ENCODE measurements around the gene UPF2. TPM values are rescaled to one million over a fixed set of nuclear protein-coding genes. Genes with fewer than 3 reads are reported as not detected.
"Not testable (repeated sequence)": the region's sequence is repeated elsewhere in the genome, so short reads cannot be mapped to it uniquely, and the experiment has no call there.

Gene UPF2
- total and polyA plus RNA-seq, 5 donors, result 8.8 to 21.0 (median 17.6) TPM

DNA sequence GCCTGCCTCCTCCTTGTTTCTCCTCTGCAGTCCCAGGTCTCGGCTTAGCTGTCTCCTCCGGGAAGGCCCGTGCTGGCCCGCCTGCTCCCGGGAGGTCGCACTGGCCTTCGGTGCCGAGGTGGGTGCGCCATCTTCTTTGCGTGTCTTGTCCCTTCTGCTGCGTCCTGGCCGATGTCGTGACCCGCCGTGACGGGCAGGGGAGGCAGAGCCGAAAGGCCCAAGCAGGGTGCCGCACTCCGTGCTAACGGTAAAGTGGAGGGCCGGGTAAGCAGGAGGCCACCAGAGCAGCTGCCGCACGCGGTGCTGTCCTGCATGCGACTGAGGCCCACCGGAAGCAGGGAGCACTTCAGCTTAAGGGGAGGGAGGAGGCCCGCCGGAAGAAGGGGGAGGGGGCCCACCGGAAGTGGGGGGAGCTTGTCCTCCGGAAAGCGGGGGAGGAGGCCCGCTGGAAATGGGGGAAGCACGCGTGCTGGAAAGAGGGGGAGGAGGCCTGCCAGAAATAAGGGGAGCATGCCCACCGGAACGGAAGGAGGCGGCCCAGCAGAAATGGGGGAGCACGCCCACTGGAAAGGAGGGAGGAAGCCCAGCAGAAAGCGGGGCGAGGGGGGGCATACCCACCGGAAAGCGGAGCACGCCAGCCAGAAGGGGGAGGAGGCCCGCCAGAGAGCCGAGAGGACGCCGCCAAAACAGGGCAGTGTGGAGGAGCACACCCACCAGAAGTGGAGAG lies 148.1 kb downstream of the UPF2 start:
- no peaks in the 10 kb centered on the region for H3K9me3 ChIP-seq (ENCODE audit: control insufficient read depth, low read length)
- H3K27ac ChIP-seq (ENCODE audit: low read length), result no peak overlapping the region
- no peak for DNase-seq
- H3K4me1 ChIP-seq (ENCODE audit: control insufficient read depth, insufficient read depth, low read length), result no peaks in the 10 kb centered on the region
- H3K4me3 ChIP-seq (ENCODE audit: low read length), result no peak overlapping the region
- H3K27me3 ChIP-seq (ENCODE audit: control insufficient read depth, insufficient read depth), result no peaks in the 10 kb centered on the region
- intact Hi-C loops (cut with DNase I), result no loop called here
- WGBS, result 92% methylated on average over 47 of the region's 47 CpGs
- peak in 1 of 2 donors; percentile 25 for ATAC-seq

DNA sequence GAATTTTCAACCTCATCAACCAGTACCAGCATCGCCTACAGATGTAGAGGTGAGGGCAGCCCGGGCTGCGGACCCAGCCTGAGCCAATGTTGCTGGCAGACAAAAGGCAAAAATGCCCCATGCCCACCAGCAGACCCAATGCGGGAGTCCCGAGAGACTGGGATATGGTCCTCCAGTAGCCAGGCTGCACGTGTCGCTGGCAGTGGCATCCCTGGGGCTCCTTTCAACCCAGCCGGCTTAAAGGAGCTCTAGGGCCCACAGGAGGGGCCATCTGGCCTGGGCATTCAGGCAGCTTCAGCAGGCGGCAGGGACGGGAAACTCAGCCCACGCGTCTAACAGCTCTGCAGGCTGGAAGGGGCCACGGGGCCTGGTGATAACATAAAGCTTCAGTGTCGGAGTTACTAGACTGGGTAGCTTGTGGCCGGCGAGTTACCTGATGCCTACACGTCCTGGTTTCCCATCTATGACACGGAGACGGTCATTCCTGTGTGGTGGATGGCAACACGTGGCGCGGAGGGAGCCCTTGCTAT lies 148.8 kb downstream of the UPF2 start:
- H3K9me3 ChIP-seq (ENCODE audit: control insufficient read depth, low read length), result no peaks in the 10 kb centered on the region
- no peak overlapping the region for H3K4me3 ChIP-seq (ENCODE audit: low read length)
- intact Hi-C loops (cut with DNase I), result no loop called here
- DNase-seq, result no peak
- H3K27ac ChIP-seq (ENCODE audit: low read length), result no peak overlapping the region
- H3K27me3 ChIP-seq (ENCODE audit: control insufficient read depth, insufficient read depth), result no peaks in the 10 kb centered on the region
- no peak for ATAC-seq
- H3K4me1 ChIP-seq (ENCODE audit: control insufficient read depth, insufficient read depth, low read length), result no peaks in the 10 kb centered on the region
- WGBS, result 84% methylated on average over 22 of the region's 22 CpGs

DNA sequence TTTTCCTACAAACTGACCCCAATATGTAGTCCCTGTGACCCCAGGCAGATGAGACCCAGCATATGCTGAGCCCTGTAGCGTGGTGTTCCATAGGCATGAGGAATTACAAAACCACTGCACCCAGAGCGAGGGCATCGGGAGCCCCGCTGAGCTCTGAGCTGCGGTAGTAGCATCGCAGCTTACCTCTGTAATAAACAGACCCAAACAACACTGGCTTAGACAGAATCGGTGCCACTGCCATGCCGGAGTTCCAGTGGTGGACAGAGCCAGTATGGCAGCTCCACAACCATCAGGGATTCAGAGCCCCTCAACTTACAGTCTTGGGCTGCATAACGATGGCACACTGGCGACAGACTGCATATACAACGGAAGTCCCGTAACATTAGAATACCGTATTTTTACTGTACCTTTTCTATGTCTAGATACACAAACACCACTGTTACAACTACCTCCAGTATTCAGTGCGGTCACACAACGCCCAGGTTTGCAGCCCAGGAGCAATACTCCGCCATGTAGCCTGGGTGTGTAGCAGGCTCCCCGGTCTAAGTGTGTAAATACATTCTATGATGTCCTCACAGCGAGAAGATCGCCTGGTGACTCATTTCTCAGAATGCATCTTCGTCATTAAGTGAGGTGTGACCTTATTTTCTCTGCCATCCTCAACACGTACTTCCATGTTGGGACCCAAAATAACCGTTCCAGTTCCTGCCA lies 150.7 kb downstream of the UPF2 start:
- Histone ChIP-seq H3K9me3 (ENCODE audit: control insufficient read depth, low read length) (no peaks in the 10 kb centered on the region), H3K4me1 (ENCODE audit: control insufficient read depth, insufficient read depth, low read length) (no peaks in the 10 kb centered on the region), H3K27me3 (ENCODE audit: control insufficient read depth, insufficient read depth) (no peaks in the 10 kb centered on the region), H3K27ac (ENCODE audit: low read length) (no peak overlapping the region), H3K4me3 (ENCODE audit: low read length) (no peak overlapping the region)
- DNase-seq, result no peak
- intact Hi-C loops (cut with DNase I), result no loop called here
- 96% methylated on average over 22 of the region's 22 CpGs for WGBS
- no peak for ATAC-seq

DNA sequence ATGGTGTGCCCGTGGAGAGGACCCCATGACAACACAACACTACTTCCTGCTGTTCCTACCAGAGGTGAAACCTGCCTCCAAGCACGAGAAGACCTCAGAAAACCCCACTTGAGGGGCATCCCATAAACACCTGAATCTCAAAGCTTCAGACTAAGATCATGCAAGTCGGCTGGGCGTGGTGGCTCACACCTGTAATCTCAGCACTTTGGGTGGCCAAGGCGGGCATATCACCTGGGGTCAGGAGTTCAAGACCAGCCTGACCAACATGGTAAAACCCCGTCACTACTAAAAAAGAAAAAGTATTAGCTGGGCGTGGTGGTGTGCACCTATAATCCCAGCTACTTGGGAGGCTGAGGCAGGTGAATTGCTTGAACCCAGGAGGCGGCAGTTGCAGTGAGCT lies 153.3 kb downstream of the UPF2 start:
- H3K27ac ChIP-seq (ENCODE audit: low read length); H3K27me3 ChIP-seq (ENCODE audit: control insufficient read depth, insufficient read depth); H3K9me3 ChIP-seq (ENCODE audit: control insufficient read depth, low read length); DNase-seq; H3K4me3 ChIP-seq (ENCODE audit: low read length); intact Hi-C loops (cut with DNase I); ATAC-seq; H3K4me1 ChIP-seq (ENCODE audit: control insufficient read depth, insufficient read depth, low read length): not testable (repeated sequence)
- WGBS, result 84% methylated on average over 8 of the region's 8 CpGs

DNA sequence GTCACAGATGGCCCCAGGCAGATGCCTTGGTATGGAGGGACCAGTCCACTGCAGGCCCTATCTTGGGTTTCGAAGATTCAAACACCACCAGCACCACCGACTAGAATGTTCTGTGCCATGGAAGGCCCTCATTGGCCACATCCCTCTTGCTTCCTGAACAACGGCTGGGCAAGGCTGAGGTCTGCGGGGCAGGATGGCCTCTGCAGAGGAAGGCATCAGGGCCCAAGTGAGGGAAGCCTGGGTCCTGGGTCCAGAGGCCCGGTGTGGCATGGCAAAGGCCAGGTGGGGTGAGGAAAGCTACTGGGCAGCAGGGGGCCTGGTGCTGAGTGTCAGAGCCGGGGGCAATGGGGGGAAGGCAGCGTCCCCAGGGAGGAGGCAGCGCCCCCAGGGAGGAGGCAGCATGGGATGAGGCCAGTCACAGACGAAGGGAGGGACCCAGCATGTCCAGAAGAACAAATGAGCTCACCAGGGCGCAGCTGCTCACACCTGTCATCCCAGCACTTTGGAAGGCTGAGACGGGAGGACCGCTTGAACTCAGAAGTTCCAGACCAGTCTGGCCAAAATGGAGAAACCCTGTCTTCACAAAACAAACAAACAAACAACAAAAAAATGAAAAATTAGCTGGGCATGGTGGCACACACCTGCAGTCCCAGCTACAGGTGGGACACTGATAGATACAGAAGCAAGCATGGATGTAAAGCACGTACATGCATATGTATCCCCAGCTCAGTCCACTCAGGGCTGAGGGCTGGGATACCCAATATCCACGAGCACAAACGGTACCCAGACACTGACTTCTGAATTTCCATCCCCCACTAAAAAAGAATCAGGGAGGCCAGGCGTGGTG lies 155.0 kb downstream of the UPF2 start:
- Histone ChIP-seq H3K4me1 (ENCODE audit: control insufficient read depth, insufficient read depth, low read length) (no peaks in the 10 kb centered on the region), H3K4me3 (ENCODE audit: low read length) (no peak overlapping the region), H3K9me3 (ENCODE audit: control insufficient read depth, low read length) (no peaks in the 10 kb centered on the region), H3K27me3 (ENCODE audit: control insufficient read depth, insufficient read depth) (no peaks in the 10 kb centered on the region), H3K27ac (ENCODE audit: low read length) (no peak overlapping the region)
- intact Hi-C loops (cut with DNase I), result no loop called here
- DNase-seq (no peak), ATAC-seq (no peak)
- 84% methylated on average over 16 of the region's 16 CpGs for WGBS

DNA sequence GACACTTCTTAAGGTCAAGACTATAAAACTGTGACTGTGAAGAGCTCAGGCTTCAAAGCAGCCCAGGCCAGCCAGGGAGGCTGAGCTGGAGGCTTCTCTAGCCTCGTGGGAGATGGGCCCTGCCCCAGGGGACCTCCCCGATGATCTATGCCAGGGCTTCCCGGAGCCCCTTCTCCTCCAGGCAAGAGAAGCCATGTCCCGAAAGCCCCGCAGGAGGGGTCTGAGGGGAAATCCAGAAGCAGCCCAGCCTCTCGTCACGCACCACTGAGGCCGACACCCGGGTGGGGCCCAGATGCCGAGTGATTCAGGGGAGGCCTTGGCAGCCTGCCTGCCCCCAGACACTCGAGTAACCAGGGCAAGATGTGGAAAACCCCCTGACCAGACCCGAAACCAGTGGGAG lies 155.8 kb downstream of the UPF2 start:
- no peaks in the 10 kb centered on the region for H3K4me1 ChIP-seq (ENCODE audit: control insufficient read depth, insufficient read depth, low read length)
- intact Hi-C loops (cut with DNase I), result no loop called here

DNA sequence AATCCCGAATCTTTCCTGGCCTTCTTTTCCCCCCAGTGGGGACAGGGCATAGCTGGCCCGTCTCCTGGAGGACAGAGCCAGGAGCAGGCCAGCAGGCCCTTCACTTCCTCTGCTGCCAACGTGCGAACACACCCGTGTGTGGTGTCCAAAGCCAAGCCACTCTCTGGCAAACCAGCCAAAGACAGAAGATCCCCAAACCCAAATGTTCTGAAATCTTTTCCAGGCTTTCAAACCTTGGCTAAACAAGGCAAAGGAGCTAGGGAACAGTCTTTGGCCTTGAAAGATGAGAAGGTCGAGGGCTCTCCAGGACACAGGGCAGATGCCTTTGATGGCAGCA lies 156.5 kb downstream of the UPF2 start:
- WGBS, result 42% methylated on average over 6 of the region's 6 CpGs
- intact Hi-C loops (cut with DNase I), result no loop called here
- ATAC-seq (peak; percentile 49 to 62), DNase-seq (no peak)
- Histone ChIP-seq H3K27me3 (ENCODE audit: control insufficient read depth, insufficient read depth) (no peaks in the 10 kb centered on the region), H3K4me3 (ENCODE audit: low read length) (no peak overlapping the region), H3K4me1 (ENCODE audit: control insufficient read depth, insufficient read depth, low read length) (no peaks in the 10 kb centered on the region), H3K9me3 (ENCODE audit: control insufficient read depth, low read length) (no peaks in the 10 kb centered on the region), H3K27ac (ENCODE audit: low read length) (no peak overlapping the region)

More for the DNA sequence above, 155.8 kb downstream of the UPF2 start:
- DNase-seq (peak in 1 of 3 donors; percentile 59), ATAC-seq (no peak)
- H3K27ac ChIP-seq (ENCODE audit: low read length), result no peak overlapping the region
- no peak overlapping the region for H3K4me3 ChIP-seq (ENCODE audit: low read length)
- 84% methylated on average over 12 of the region's 12 CpGs for WGBS
- no peaks in the 10 kb centered on the region for H3K27me3 ChIP-seq (ENCODE audit: control insufficient read depth, insufficient read depth)
- no peaks in the 10 kb centered on the region for H3K9me3 ChIP-seq (ENCODE audit: control insufficient read depth, low read length)

DNA sequence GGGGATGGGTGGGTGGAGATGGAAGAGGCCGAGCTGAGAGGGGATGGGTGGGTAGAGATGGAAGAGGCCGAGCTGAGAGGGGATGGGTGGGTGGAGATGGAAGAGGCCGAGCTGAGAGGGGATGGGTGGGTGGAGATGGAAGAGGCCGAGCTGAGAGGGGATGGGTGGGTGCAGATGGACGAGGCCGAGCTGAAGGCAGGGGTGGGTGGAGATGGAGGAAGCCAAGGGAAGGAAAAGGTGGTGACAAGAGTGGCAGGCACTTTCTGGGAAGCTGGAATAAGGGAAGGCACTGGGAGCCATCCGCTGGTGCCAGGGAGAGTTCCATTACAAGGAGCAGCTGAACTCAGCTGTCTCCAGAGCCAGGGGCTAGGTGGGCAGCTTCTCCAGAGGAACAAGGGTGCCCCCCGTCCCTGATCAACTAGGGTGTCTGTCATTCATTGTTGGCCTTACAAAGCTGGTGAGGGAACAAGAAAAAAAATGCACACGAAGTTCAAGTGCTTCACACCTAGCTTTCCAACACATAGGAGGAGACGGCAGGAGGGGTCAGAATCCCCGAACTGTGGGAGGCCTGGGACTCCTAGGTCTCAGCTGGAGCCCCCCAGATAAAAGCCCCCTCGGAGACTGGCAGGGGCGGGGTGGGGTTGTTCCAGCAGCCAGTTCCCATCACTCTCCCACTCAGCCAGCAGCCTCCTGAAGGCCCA lies 157.0 kb downstream of the UPF2 start:
- H3K4me1 ChIP-seq (ENCODE audit: control insufficient read depth, insufficient read depth, low read length), result no peaks in the 10 kb centered on the region
- no peaks in the 10 kb centered on the region for H3K27me3 ChIP-seq (ENCODE audit: control insufficient read depth, insufficient read depth)
- WGBS, result 72% methylated on average over 13 of the region's 13 CpGs
- ATAC-seq (no peak), DNase-seq (no peak)
- no peaks in the 10 kb centered on the region for H3K9me3 ChIP-seq (ENCODE audit: control insufficient read depth, low read length)
- no peak overlapping the region for H3K4me3 ChIP-seq (ENCODE audit: low read length)
- intact Hi-C loops (cut with DNase I), result no loop called here
- no peak overlapping the region for H3K27ac ChIP-seq (ENCODE audit: low read length)

DNA sequence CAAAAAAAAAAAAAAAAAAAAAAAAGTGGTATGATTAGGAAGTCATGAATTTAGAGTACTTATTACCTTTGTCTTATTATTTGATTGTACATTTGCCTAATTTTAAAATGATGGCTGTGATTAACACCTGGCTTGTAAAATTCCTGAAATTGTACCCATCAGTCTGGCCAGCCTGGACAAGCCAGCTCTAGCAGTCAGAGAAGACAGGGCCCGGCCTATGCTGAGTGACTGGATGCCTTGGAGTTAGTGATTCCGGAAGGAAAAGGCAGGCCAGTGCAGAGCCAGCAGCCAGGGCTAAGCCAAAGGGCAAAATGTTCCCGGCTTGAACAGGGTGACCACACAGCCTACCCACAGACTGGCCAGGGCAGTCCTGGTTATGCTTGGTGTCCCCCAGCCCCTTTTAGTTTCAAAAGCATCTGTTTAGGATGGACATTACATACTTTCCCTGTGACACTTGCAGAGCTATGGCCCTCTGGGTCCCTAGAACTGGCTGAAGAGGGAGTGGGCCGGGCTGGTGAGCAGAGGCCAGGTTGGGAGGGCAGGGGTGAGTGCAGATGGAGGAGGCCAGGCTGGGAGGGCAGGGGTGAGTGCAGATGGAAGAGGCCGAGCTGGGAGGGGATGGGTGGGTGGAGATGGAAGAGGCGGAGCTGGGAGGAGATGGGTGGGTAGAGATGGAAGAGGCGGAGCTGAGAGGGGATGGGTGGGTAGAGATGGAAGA lies 157.7 kb downstream of the UPF2 start:
- DNase-seq, result no peak
- Histone ChIP-seq H3K9me3 (ENCODE audit: control insufficient read depth, low read length) (no peaks in the 10 kb centered on the region), H3K27ac (ENCODE audit: low read length) (no peak overlapping the region), H3K4me3 (ENCODE audit: low read length) (no peak overlapping the region), H3K27me3 (ENCODE audit: control insufficient read depth, insufficient read depth) (no peaks in the 10 kb centered on the region), H3K4me1 (ENCODE audit: control insufficient read depth, insufficient read depth, low read length) (no peaks in the 10 kb centered on the region)
- no peak for ATAC-seq
- WGBS, result 77% methylated on average over 7 of the region's 7 CpGs
- intact Hi-C loops (cut with DNase I), result no loop called here

DNA sequence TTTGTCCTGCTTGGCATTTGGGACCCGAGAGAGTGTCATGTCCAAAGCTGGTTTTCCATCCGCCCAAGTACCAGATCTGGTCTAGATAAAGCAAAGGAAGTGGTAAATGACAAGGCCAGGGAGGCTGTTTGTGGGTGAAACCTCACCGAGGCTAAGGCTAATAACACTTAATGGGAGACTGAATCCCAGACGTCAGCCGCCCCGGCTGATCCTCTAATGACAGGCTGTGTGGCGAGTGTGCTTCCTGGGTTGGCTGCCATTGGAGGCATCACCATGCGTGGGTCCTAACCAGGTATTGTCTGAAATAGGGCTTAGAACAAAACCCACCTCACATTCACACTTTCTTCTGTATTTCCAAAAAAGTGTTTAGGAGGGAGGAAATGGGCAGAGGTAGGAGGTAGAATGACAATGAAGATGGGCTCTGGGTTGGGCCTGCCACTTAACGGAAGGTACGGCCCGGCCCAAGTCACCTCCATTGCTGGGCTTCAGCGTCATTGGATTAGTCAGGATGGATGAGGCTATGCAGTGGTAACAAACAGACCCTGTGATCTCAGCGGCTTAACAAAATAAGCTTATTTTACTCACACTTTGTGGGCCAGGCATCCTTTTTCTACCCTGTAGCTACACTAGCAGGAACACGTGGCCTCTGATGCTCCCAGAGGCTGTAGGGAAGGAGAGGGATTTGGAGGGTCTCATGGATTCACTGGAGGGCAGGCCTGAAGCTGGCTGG lies 159.8 kb downstream of the UPF2 start:
- WGBS, result 89% methylated on average over 14 of the region's 14 CpGs
- Histone ChIP-seq H3K4me1 (ENCODE audit: control insufficient read depth, insufficient read depth, low read length) (no peaks in the 10 kb centered on the region), H3K9me3 (ENCODE audit: control insufficient read depth, low read length) (no peaks in the 10 kb centered on the region), H3K4me3 (ENCODE audit: low read length) (no peak overlapping the region), H3K27ac (ENCODE audit: low read length) (no peak overlapping the region), H3K27me3 (ENCODE audit: control insufficient read depth, insufficient read depth) (no peaks in the 10 kb centered on the region)
- no peak for DNase-seq
- ATAC-seq, result no peak
- intact Hi-C loops (cut with DNase I), result no loop called here

Measured in right cardiac atrium (tissue), 5 donors.